Neutrophil (primary cell): ENCODE data around the gene ARHGEF16.

Experiments used
- H3K27ac ChIP-seq: fragments of 200-600 bp; sonication (generic); 2 replicates; pipeline ENCODE4 v1.5.1; 2016; ENCODE audit warnings: mild to moderate bottlenecking, moderate library complexity
- H3K27me3 ChIP-seq: fragments of 200-600 bp; sonication (generic); 2 replicates; pipeline ENCODE4 v1.6.0; 2016; ENCODE audit warnings: mild to moderate bottlenecking
- H3K36me3 ChIP-seq: fragments of 200-600 bp; sonication (generic); 2 replicates; pipeline ENCODE4 v1.5.1; 2017
- H3K4me1 ChIP-seq, 2 experiments: fragments of 200-600 bp in 1 of 2; sonication (generic) in 1 of 2; 1 replicate in 1 of 2; 2 replicates in 1 of 2; pipeline versions ENCODE4 v1.5.1 to v1.6.1; 2013 to 2016; ENCODE audit warnings: low read depth in 1 of 2, low read length in 1 of 2, mild to moderate bottlenecking in 1 of 2, moderate library complexity in 1 of 2; ENCODE audit not compliant: control insufficient read depth in 1 of 2, insufficient read depth in 1 of 2
- H3K4me3 ChIP-seq, 2 experiments: fragments of 200-600 bp in 1 of 2; sonication (generic) in 1 of 2; 1 replicate in 1 of 2; 2 replicates in 1 of 2; pipeline ENCODE4 v1.5.1; 2013 to 2016; ENCODE audit warnings: low read depth in 1 of 2, low read length in 1 of 2, mild to moderate bottlenecking in 1 of 2, moderate library complexity in 1 of 2
- H3K9me3 ChIP-seq: fragments of 200-600 bp; sonication (generic); 2 replicates; pipeline ENCODE4 v1.5.1; 2016
- TF ChIP-seq, protein P1 (sequence below): fragments of 200-600 bp; sonication (generic); IDR thresholded peaks from 2 replicates; pipeline ENCODE4 v1.5.1; 2016; ENCODE audit warnings: antibody characterized with exemption

The ARHGEF16 gene

GRCh38 chr1:3413975-3414710 is 40.3 kb upstream of the ARHGEF16 start:
- H3K27ac ChIP-seq, result no peak overlapping the region
- no peaks in the 10 kb centered on the region for H3K9me3 ChIP-seq
- no peaks in the 10 kb centered on the region for H3K36me3 ChIP-seq
- TF ChIP-seq, protein P1, sequence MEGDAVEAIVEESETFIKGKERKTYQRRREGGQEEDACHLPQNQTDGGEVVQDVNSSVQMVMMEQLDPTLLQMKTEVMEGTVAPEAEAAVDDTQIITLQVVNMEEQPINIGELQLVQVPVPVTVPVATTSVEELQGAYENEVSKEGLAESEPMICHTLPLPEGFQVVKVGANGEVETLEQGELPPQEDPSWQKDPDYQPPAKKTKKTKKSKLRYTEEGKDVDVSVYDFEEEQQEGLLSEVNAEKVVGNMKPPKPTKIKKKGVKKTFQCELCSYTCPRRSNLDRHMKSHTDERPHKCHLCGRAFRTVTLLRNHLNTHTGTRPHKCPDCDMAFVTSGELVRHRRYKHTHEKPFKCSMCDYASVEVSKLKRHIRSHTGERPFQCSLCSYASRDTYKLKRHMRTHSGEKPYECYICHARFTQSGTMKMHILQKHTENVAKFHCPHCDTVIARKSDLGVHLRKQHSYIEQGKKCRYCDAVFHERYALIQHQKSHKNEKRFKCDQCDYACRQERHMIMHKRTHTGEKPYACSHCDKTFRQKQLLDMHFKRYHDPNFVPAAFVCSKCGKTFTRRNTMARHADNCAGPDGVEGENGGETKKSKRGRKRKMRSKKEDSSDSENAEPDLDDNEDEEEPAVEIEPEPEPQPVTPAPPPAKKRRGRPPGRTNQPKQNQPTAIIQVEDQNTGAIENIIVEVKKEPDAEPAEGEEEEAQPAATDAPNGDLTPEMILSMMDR, result no peak
- H3K27me3 ChIP-seq, result no peaks in the 10 kb centered on the region
- no peaks in the 10 kb centered on the region for H3K4me1 ChIP-seq
- no peak overlapping the region for H3K4me3 ChIP-seq

GRCh38 chr1:3415260-3416090 is 39.0 kb upstream of the ARHGEF16 start:
- no peaks in the 10 kb centered on the region for H3K36me3 ChIP-seq
- H3K27me3 ChIP-seq, result no peaks in the 10 kb centered on the region
- TF ChIP-seq, protein P1, result no peak
- H3K4me1 ChIP-seq, result no peaks in the 10 kb centered on the region
- no peak overlapping the region for H3K27ac ChIP-seq
- no peak overlapping the region for H3K4me3 ChIP-seq
- H3K9me3 ChIP-seq, result no peaks in the 10 kb centered on the region

- Histone ChIP-seq H3K9me3 (no peaks in the 10 kb centered on the region), H3K36me3 (no peaks in the 10 kb centered on the region), H3K27me3 (peaks cover 8% of the 10 kb centered on the region), H3K27ac (no peak overlapping the region), H3K4me1 (no peaks in the 10 kb centered on the region), H3K4me3 (no peak overlapping the region)
- TF ChIP-seq, protein P1, result no peak
Measured at GRCh38 chr1:3417082-3417739, 37.3 kb upstream of the ARHGEF16 start.

GRCh38 chr1:3417934-3418333 is 36.5 kb upstream of the ARHGEF16 start:
- TF ChIP-seq, protein P1, result no peak
- no peaks in the 10 kb centered on the region for H3K9me3 ChIP-seq
- no peaks in the 10 kb centered on the region for H3K36me3 ChIP-seq
- H3K4me1 ChIP-seq, result no peaks in the 10 kb centered on the region
- no peak overlapping the region for H3K4me3 ChIP-seq
- no peak overlapping the region for H3K27ac ChIP-seq
- H3K27me3 ChIP-seq, result peaks cover 15% of the 10 kb centered on the region

- Histone ChIP-seq H3K9me3 (no peaks in the 10 kb centered on the region), H3K4me3 (no peak overlapping the region), H3K27me3 (peaks cover 22% of the 10 kb centered on the region), H3K27ac (no peak overlapping the region), H3K36me3 (no peaks in the 10 kb centered on the region), H3K4me1 (no peaks in the 10 kb centered on the region)
- TF ChIP-seq, protein P1, result no peak
Measured at GRCh38 chr1:3418600-3418999, 35.9 kb upstream of the ARHGEF16 start.
